GM23248 (cell line): ENCODE data around the gene TMEM89. TPM values are rescaled to one million over a fixed set of nuclear protein-coding genes. Genes with fewer than 3 reads are reported as not detected.

Source experiments
- DNase-seq: peaks from one replicate; pipeline ENCODE4 v3.0.0-alpha.2; 2015
- H2AFZ ChIP-seq: fragments of 200-600 bp; sonication (generic); 2 replicates; pipeline ENCODE4 v1.6.1; 2016; ENCODE audit warnings: antibody characterized with exemption
- H3F3A ChIP-seq: fragments of 200-600 bp; sonication (generic); 2 replicates; pipeline ENCODE4 v1.6.1; 2016; ENCODE audit warnings: mild to moderate bottlenecking, antibody characterized with exemption, mixed run types; ENCODE audit not compliant: insufficient read depth
- H3K27ac ChIP-seq: fragments of 200-600 bp; sonication (generic); 2 replicates; pipeline ENCODE4 v1.5.1; 2016; ENCODE audit warnings: mild to moderate bottlenecking
- H3K27me3 ChIP-seq: fragments of 200-600 bp; sonication (generic); replicated peaks from 2 replicates; pipeline ENCODE4 v1.6.1; 2016; ENCODE audit warnings: mild to moderate bottlenecking; ENCODE audit not compliant: insufficient read depth
- H3K36me3 ChIP-seq: fragments of 200-600 bp; sonication (generic); 2 replicates; pipeline ENCODE4 v1.6.1; 2016; ENCODE audit warnings: low read depth, mild to moderate bottlenecking
- H3K4me1 ChIP-seq: fragments of 200-600 bp; sonication (generic); 2 replicates; pipeline ENCODE4 v1.6.1; 2016; ENCODE audit warnings: mild to moderate bottlenecking; ENCODE audit not compliant: insufficient read depth
- H3K4me2 ChIP-seq: fragments of 200-600 bp; sonication (generic); one replicate; pipeline ENCODE4 v1.6.1; 2016; ENCODE audit warnings: mild to moderate bottlenecking; ENCODE audit not compliant: unreplicated experiment
- H3K4me3 ChIP-seq: fragments of 200-600 bp; sonication (generic); 2 replicates; pipeline ENCODE4 v1.5.1; 2016; ENCODE audit warnings: mild to moderate bottlenecking
- H3K79me2 ChIP-seq: fragments of 200-600 bp; sonication (generic); 2 replicates; pipeline ENCODE4 v1.6.1; 2016; ENCODE audit warnings: mild to moderate bottlenecking; ENCODE audit not compliant: insufficient read depth
- H3K9ac ChIP-seq: fragments of 200-600 bp; sonication (generic); 2 replicates; pipeline ENCODE4 v1.6.1; 2016; ENCODE audit warnings: mild to moderate bottlenecking
- H3K9me2 ChIP-seq: fragments of 200-600 bp; sonication (generic); 2 replicates; pipeline ENCODE4 v1.6.1; 2016; ENCODE audit warnings: mixed run types, mild to moderate bottlenecking, moderate library complexity; ENCODE audit not compliant: insufficient read depth
- H3K9me3 ChIP-seq: fragments of 200-600 bp; sonication (generic); one replicate; pipeline ENCODE4 v1.6.1; 2017; ENCODE audit warnings: low read depth
- H4K20me1 ChIP-seq: fragments of 200-600 bp; sonication (generic); 2 replicates; pipeline ENCODE4 v1.6.0; 2016; ENCODE audit not compliant: insufficient read depth
- EZH2 ChIP-seq: fragments of 200-600 bp; sonication (generic); IDR thresholded peaks from 2 replicates; pipeline ENCODE4 v1.6.1; 2018; ENCODE audit warnings: antibody characterized with exemption, mild to moderate bottlenecking; ENCODE audit not compliant: insufficient read depth, poor library complexity, severe bottlenecking
- EZH2phosphoT487 ChIP-seq: fragments of 200-600 bp; sonication (generic); IDR thresholded peaks from 2 replicates; pipeline ENCODE4 v1.6.1; 2018; ENCODE audit warnings: antibody characterized with exemption, moderate library complexity, mild to moderate bottlenecking, low read depth; ENCODE audit not compliant: insufficient read depth
- WGBS, 2 experiments: methylation state at CpG; one replicate each; pipeline ENCODE4 v1.1.6; 2015 to 2017; ENCODE audit warnings: low lambda C conversion rate in 2 of 2, low coverage in 1 of 2; ENCODE audit errors: missing lambda C conversion rate in 2 of 2; 5-methylcytosine and 5-hydroxymethylcytosine counted together
- in situ Hi-C: fragments of 300-500 bp; cut with MboI; formaldehyde crosslinking; loops from 2 replicates; pipeline ENCODE4 v1.15.0; 2020
- polyA plus RNA-seq: library from polyadenylated mRNA; unstranded; fragments of >200 nt; fragmentation: Nextera tagmentation; extraction: Ambion mirVana; gene quantifications from 2 replicates; pipeline ENCODE4 v1.2.1, GENCODE V29; 2016
- total RNA-seq: library from RNA; depleted of rRNA; stranded (reverse); fragments of >200 nt; shearing (Covaris generic); gene quantifications from 2 replicates; pipeline ENCODE4 v1.2.3, GENCODE V29; 2014

TMEM89 gene
- total and polyA plus RNA-seq, 2 experiments from 2014 or later: not detected

GRCh38 chr3:48662753-48663488 is 41.4 kb upstream of the TMEM89 start, which contains the start of gene CELSR3:
TSS of gene CELSR3 (minus strand) at chr3:48662886. CDS start at chr3:48662634, 252 bp downstream.
- no peaks in the 10 kb centered on the region for H3K36me3 ChIP-seq
- H3K4me2 ChIP-seq: peak within 1 kb of the TSS; percentile 94
- H3K4me3 ChIP-seq: peak within 1 kb of the TSS; percentile 79
- no peaks in the 10 kb centered on the region for H3K79me2 ChIP-seq
- H3K9me3 ChIP-seq: no peaks in the 10 kb centered on the region
- in situ Hi-C loops: no loop called here
- H3K27ac ChIP-seq: peak within 1 kb of the TSS; percentile 94
- peak; percentile 95 for DNase-seq
- TF ChIP-seq EZH2 (no peak), EZH2phosphoT487 (no peak)
- H3F3A ChIP-seq: peaks cover 10% of the 10 kb centered on the region; the same call in 1 of the 2 replicates
- WGBS, 2 experiments: 3 to 6% methylated on average over 47 to 52 of the region's 52 CpGs
- no peaks in the 10 kb centered on the region for H3K27me3 ChIP-seq
- peak within 1 kb of the TSS; percentile 97 for H3K9ac ChIP-seq
- peak within 1 kb of the TSS; percentile 67 for H2AFZ ChIP-seq
- H4K20me1 ChIP-seq: no peaks in the 10 kb centered on the region
- no peaks in the 10 kb centered on the region for H3K4me1 ChIP-seq
- H3K9me2 ChIP-seq: no peaks in the 10 kb centered on the region

- H3K9ac ChIP-seq: no peak overlapping the region
- in situ Hi-C loops: no loop called here
- no peaks in the 10 kb centered on the region for H4K20me1 ChIP-seq
- H3K36me3 ChIP-seq: no peaks in the 10 kb centered on the region
- no peak overlapping the region for H3K27ac ChIP-seq
- peak overlapping the region; percentile 29 for H3K4me2 ChIP-seq
- H3K27me3 ChIP-seq: no peaks in the 10 kb centered on the region
- WGBS, 2 experiments: 5% methylated on average over 14 to 40 of the region's 46 CpGs
- peak overlapping the region; percentile 79 for H3K4me3 ChIP-seq
- H3K9me3 ChIP-seq: no peaks in the 10 kb centered on the region
- TF ChIP-seq EZH2phosphoT487 (no peak), EZH2 (no peak)
- H3F3A ChIP-seq: peaks cover 10% of the 10 kb centered on the region; the same call in 1 of the 2 replicates
- H3K9me2 ChIP-seq: no peaks in the 10 kb centered on the region
- no peak for DNase-seq
- no peaks in the 10 kb centered on the region for H3K4me1 ChIP-seq
- H2AFZ ChIP-seq: no peak overlapping the region
- no peaks in the 10 kb centered on the region for H3K79me2 ChIP-seq
Measured at GRCh38 chr3:48662145-48662752, 40.7 kb upstream of the TMEM89 start.

GRCh38 chr3:48661501-48662144 is 40.1 kb upstream of the TMEM89 start:
- H3K9me2 ChIP-seq: no peaks in the 10 kb centered on the region
- peak overlapping the region; percentile 63 for H3K4me3 ChIP-seq
- no peaks in the 10 kb centered on the region for H3K4me1 ChIP-seq
- no peak overlapping the region for H3K9ac ChIP-seq
- H3K27ac ChIP-seq: no peak overlapping the region
- no peak for TF ChIP-seq EZH2phosphoT487
- no peak for TF ChIP-seq EZH2
- H2AFZ ChIP-seq: no peak overlapping the region
- in situ Hi-C loops: no loop called here
- H3K79me2 ChIP-seq: no peaks in the 10 kb centered on the region
- no peaks in the 10 kb centered on the region for H3K27me3 ChIP-seq
- peak overlapping the region; percentile 74 for H3K4me2 ChIP-seq
- no peaks in the 10 kb centered on the region for H3K36me3 ChIP-seq
- peak; percentile 62 for DNase-seq
- H3K9me3 ChIP-seq: no peaks in the 10 kb centered on the region
- H3F3A ChIP-seq: peaks cover 10% of the 10 kb centered on the region; the same call in 1 of the 2 replicates
- no peaks in the 10 kb centered on the region for H4K20me1 ChIP-seq
- 8 to 9% methylated on average over 52 to 62 of the region's 67 CpGs for WGBS, 2 experiments

- H3K4me1 ChIP-seq: no peaks in the 10 kb centered on the region
- no peak overlapping the region for H3K4me2 ChIP-seq
- no peak overlapping the region for H3K27ac ChIP-seq
- 82 to 85% methylated on average over 59 to 60 of the region's 61 CpGs for WGBS, 2 experiments
- no peak for DNase-seq
- TF ChIP-seq EZH2 (no peak), EZH2phosphoT487 (no peak)
- no peak overlapping the region for H3K9ac ChIP-seq
- H3K36me3 ChIP-seq: no peaks in the 10 kb centered on the region
- no peak overlapping the region for H2AFZ ChIP-seq
- no peaks in the 10 kb centered on the region for H3K9me2 ChIP-seq
- in situ Hi-C loops: no loop called here
- H3F3A ChIP-seq: peaks cover 10% of the 10 kb centered on the region; the same call in 1 of the 2 replicates
- no peaks in the 10 kb centered on the region for H3K9me3 ChIP-seq
- no peak overlapping the region for H3K4me3 ChIP-seq
- H3K27me3 ChIP-seq: no peaks in the 10 kb centered on the region
- no peaks in the 10 kb centered on the region for H4K20me1 ChIP-seq
- no peaks in the 10 kb centered on the region for H3K79me2 ChIP-seq
Measured at GRCh38 chr3:48660800-48661400, 39.3 kb upstream of the TMEM89 start.
